EH (cell line): ENCODE results near the gene BCL2A1.
A peak's percentile ranks its signal among the peaks of the same experiment; 100 is the strongest.
"Not testable (repeated sequence)": the region's sequence is repeated elsewhere in the genome, so short reads cannot be mapped to it uniquely, and the experiment has no call there.

Source experiments
- DNase-seq: peaks from one replicate; pipeline ENCODE4 v3.0.0-alpha.2; 2015; ENCODE audit warnings: low read depth

The BCL2A1 gene

GRCh38 chr15:79957741-79958140 lies 13.3 kb downstream of the BCL2A1 start:
- DNase-seq, result peak; percentile 26

- DNase-seq, result no peak
Observed at GRCh38 chr15:79956354-79956939, 14.5 kb downstream of the BCL2A1 start.

DNA sequence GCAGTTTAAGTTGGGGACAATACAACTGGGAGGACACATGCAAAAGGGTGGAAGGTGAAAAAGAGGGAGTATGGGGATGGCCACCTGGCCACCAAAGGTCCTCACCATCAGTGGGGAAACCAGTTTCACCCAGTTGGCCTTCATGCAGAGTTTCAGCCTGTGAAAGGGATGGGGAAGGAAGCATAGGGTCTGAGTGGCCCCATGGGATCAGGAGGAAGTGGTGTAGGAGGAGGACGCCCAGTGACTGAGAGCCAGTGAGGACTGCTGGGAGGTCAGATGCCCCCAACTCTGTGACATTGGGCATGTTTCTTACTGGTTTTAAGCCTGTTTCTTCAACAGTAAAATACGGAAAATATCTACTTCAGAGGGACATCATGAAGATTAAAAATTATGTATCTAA lies 16.3 kb downstream of the BCL2A1 start:
- DNase-seq, result no peak

GRCh38 chr15:79953951-79954444 lies 17.0 kb downstream of the BCL2A1 start:
- peak; percentile 25 for DNase-seq

- no peak for DNase-seq
Observed at GRCh38 chr15:79952329-79952728, 18.7 kb downstream of the BCL2A1 start.

DNA sequence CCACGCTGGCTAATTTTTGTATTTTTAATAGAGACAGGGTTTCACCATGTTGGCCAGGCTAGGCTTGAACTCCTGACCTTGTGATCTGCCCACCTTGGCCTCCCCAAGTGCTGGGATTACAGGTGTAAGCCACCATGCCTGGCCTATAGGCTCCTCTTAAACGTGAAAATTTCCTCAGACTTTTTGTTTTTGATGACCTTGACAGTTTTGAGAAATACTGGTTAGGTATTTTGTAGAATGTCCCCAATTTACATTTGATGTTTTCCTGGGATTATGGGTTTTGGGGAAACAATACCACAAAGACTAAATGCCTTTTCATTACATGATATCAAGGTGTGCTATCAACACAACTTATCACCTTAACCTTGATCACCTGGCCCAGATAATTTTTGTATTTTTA lies 20.7 kb downstream of the BCL2A1 start:
- DNase-seq, result no peak

DNA sequence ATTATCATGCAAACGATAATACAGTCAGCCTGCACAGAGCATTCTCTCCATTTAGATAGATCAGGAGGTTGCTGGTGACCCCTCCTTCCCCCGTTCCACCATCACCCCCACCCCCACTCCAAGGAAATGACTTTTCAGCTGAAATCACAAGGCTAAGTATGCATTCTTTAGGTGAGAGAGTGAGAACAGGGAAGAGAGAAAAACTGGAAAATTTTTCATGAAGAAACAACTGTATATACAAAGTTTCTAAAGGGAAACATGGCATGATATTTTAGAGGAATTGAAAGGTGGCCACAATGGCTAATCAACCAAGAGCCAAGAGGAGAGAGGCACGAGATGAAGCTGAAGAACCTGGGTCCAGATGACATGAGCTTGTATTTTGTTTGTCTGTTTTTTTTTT lies 22.2 kb downstream of the BCL2A1 start:
- DNase-seq, result no peak

DNA sequence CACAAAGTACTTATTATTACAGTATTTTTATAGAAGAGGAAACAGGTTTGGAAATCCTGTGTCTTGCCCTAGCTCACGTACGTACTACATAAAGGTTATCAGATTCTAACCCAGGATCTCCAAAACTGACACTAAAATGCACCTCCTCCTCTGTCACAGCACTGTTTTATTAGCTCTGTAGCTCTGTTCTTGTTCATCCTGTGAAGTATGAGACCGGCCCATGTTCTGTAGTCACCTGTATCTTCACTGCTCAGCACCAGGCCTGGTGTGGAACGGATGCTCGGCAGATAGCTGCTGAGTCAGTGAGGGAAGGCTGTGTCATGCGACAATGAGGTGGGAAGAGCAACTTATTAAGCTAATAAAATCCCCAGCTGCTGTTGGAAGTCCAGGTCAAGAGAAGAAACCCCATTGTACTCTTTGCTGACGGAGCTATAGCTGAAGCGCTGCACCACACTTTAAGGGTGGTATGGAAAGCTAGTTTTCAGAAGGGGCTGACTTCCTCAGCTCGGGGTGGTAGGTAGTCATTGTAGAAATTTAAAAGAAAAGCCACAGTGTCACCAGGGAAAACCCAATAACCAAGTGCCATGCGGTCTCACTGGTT lies 22.8 kb downstream of the BCL2A1 start:
- no peak for DNase-seq

DNA sequence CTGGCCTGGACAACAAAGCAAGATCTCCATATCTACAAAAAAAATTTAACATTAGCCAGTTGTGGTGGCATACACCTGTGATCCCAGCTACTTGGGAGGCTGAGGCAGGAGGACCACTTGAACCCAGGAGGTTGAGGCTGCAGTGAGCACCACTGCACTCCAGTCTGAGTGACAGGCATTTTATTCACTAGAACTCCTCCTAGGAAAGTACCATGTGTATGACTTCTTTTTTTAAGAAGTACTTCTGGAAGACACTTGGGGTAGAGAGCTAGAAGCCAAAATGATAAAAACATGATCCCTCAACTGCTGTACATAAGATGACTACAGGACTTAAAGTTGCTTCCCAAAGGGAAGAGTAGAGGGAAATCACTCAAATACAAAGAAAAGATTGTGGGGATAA lies 24.0 kb downstream of the BCL2A1 start:
- no peak for DNase-seq

DNA sequence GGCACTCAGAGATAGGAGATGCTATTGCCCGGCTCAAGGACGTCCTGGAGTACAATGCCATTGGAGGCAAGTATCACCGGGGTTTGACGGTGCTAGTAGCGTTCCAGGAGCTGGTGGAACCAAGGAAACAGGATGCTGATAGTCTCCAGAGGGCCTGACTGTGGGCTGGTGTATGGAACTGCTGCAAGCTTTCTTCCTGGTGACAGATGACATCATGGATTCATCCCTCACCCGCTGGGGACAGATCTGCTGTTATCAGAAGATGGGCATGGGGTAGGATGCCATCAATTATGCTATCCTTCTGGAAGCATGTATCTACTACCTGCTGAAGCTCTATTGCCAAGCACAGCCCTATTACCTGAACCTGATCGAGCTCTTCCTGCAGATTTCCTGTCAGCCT lies 26.4 kb downstream of the BCL2A1 start:
- no peak for DNase-seq

DNA sequence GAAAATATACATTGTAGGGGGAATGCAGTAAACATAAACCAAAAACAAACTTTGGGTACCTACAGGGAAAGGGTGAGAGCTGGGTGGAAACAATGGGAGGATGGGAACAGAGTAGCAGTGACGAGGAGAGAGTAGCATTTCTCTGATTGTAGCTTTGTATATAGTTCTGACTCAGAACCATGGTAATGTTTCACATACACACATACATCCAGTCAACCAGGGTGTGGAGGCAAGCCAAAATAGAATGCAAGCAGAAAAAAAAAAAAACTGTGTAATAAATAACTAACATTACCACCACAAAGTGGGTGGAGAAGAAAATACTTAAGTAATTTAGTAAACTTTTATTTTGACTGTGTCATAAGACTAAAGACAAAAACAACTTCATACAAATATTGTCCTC lies 27.2 kb downstream of the BCL2A1 start:
- peak; percentile 47 for DNase-seq

DNA sequence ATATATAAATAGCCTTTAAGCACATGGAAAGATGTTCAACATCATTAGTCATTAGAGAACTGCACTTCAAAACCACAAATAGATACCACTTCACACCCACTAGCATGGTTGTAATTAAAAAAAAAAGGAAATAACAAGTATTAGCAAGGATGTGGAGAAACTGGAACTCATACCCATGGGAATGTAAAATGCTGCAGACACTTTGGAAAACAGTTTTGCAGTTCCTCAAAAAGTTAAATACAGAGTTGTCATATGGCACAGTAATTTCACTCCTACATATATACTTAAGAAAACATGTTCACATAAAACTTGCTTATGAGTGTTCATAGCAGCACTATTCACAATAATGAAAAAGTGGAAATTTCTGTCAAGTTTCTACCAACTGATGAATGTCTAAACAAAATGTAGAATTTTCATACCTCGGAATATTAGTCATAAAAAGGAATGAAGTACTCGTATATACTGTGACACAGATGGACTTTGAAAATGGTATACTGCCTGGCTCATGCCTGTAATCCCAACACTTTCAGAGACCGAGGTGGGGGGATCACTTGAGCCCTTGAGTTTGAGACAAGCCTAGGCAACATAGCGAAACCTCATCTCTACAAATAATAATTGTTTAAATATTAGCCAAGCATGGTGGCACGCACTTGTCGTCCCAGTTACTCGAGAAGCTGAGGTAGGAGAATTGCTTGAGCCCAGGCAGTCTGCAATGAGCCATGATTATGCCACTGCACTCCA lies 28.1 kb downstream of the BCL2A1 start:
- peak; percentile 59 for DNase-seq

- no peak for DNase-seq
Observed at GRCh38 chr15:79939399-79939798, 31.6 kb downstream of the BCL2A1 start.

GRCh38 chr15:79938143-79938542 lies 32.9 kb downstream of the BCL2A1 start:
- DNase-seq, result no peak

GRCh38 chr15:79935556-79936201 lies 35.3 kb downstream of the BCL2A1 start:
- not testable (repeated sequence) for DNase-seq

GRCh38 chr15:79933231-79933630 lies 37.8 kb downstream of the BCL2A1 start:
- DNase-seq, result no peak

DNA sequence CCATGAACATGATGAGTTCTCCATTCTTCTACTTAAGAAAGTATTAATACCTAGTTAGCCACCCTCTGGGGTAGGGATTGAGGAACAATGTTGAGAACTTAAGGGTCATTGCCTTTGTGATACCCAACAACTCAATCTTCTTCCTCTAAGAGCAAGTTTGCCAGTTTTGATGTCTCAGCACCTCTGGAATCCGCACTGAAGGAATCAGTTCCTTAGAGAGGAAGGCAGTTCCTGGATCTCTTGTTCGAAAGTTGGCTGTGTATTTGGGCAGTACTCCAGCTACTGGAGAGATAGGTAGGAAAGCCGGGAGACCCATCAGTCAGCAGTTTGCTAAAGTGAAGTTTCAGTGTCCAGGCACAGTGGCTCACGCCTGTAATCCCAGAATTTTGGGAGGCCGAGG lies 38.5 kb downstream of the BCL2A1 start:
- DNase-seq, result no peak

GRCh38 chr15:79930516-79930915 lies 40.5 kb downstream of the BCL2A1 start:
- DNase-seq, result no peak

DNA sequence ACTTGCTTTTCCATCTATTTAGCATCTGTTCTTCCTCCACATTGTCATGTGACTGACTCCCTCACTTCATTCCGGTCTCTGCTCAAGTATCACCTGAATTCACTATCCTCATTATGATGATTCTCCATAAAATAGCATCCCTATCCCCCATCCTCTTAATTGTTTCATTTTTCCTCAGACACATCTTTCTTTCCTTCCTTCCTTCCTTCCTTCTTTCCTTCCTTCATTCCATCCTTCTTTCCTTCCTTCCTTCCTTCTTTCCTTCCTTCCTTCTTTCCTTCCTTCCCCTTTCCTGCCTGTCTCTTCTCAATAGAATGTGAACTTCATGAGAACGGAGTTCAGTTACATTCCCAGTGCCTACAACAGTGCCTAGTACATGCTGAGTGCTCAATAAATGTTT lies 41.6 kb downstream of the BCL2A1 start:
- DNase-seq, result no peak

DNA sequence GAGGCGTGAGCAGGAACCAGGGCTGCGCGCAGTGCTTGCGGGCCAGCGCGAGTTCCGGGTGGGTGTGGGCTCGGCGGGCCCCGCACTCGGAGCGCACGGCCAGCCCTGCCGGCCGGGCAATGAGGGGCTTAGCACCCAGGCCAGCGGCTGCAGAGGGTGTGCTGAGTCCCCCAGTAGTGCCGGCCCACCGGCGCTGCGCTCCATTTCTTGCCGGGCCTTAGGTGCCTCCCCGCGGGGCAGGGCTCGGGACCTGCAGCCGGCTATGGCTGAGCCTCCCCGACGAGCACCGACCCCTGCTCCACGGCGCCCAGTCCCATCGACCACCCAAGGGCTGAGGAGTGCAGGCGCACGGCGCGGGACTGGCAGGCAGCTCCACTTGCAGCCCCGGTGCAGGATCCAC lies 44.9 kb downstream of the BCL2A1 start:
- not testable (repeated sequence) for DNase-seq

DNA sequence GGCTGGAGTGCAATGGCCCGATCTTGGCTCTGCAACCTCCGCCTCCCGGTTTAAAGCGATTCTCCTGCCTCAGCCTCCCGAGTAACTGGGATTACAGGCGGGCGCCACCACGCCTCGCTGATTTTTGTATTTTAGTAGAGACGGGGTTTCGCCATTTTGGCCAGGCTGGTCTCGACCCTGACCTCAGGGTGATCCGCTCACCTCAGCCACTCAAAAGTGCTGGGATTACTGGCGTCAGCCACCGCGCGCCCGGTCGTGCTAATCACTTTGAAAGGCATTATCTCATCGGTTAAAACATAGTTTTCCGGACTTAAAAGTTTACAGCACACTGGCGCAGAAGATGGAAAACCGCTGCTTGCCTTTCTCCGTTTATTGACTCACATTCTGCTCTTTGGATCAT lies 46.6 kb downstream of the BCL2A1 start:
- no peak for DNase-seq

DNA sequence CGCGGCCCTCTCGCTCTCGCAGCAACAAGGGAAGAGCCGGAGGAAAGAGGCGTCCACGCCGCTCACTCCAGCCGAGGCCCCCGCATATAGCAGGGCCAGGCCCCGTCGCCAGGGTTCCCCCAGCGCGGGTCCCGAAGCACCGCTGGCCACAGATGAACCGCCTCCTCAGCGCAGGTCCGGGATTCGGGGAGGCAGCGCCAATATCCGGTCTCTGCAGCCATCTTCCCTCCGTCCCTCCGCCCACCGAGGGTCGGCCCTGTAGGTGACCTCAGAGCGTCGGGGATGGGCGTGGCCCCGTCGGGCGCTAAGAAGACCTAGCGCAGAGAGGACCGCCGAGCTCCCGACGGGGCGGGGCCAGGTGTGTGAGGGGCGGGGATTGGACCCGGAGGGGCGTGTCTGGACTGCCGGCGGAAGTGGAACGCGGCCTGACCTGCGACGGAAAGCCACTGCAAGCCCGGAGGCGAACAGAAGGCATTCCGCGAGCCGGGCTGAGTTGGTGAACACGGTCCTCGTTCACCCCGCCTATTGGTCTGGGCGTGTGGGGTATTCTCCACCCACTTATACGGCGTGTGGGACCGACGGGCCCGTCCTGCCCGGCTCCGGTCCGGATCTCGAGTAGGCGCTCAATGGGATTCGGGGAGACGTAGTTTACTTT lies 47.4 kb downstream of the BCL2A1 start:
- peak; percentile 96 for DNase-seq
